Common myeloid progenitor, CD34-positive (primary cell): ENCODE results near the gene SCARF1.
A peak's percentile ranks its signal among the peaks of the same experiment; 100 is the strongest.
"Not testable (repeated sequence)": the region's sequence is repeated elsewhere in the genome, so short reads cannot be mapped to it uniquely, and the experiment has no call there.

Source experiments
- CTCF ChIA-PET: fragments of 350-600 bp; sonication (Branson Sonifier 250); formaldehyde crosslinking; loops from one replicate; lab custom pipeline; 2021; ENCODE audit warnings: antibody characterized with exemption; lab: Charles Lee
- POLR2A ChIA-PET: fragments of 350-600 bp; sonication (Branson Sonifier 250); formaldehyde crosslinking; loops from one replicate; lab custom pipeline; 2021; ENCODE audit warnings: antibody characterized with exemption; lab: Charles Lee
- DNase-seq, 3 donors: peaks; one replicate each; pipeline versions ENCODE4 v3.0.0 to v3.0.0-alpha.2; 2013
- H3K27ac ChIP-seq, 2 experiments: 1 replicate in 1 of 2; 2 replicates in 1 of 2; pipeline ENCODE4 v1.7.0; 2013; ENCODE audit warnings: inconsistent platforms in 2 of 2, low read length in 2 of 2, mild to moderate bottlenecking in 2 of 2, low read depth in 1 of 2, moderate library complexity in 1 of 2; ENCODE audit not compliant: severe bottlenecking in 2 of 2, insufficient read depth in 1 of 2, poor library complexity in 1 of 2
- H3K27me3 ChIP-seq, 5 experiments: replicated peaks in 2 of 5; 1 replicate in 3 of 5; 2 replicates in 2 of 5; pipeline versions ENCODE4 v1.6.1 to v1.7.0; 2013; ENCODE audit warnings: low read length in 4 of 5, mild to moderate bottlenecking in 2 of 5, moderate library complexity in 2 of 5, inconsistent platforms in 1 of 5; ENCODE audit not compliant: insufficient read depth in 5 of 5, control insufficient read depth in 4 of 5
- H3K36me3 ChIP-seq, 4 experiments: 1 replicate in 2 of 4; 2 replicates in 2 of 4; pipeline versions ENCODE4 v1.6.1 to v1.7.0; 2013; ENCODE audit warnings: low read length in 3 of 4, control low read depth in 1 of 4, mild to moderate bottlenecking in 1 of 4; ENCODE audit not compliant: control insufficient read depth in 4 of 4, insufficient read depth in 4 of 4
- H3K4me1 ChIP-seq, 4 experiments: 1 replicate in 3 of 4; 2 replicates in 1 of 4; pipeline versions ENCODE4 v1.6.1 to v1.7.1; 2013; ENCODE audit warnings: low read length in 3 of 4, mild to moderate bottlenecking in 3 of 4, control low read depth in 1 of 4, inconsistent platforms in 1 of 4, moderate library complexity in 1 of 4; ENCODE audit not compliant: control insufficient read depth in 4 of 4, insufficient read depth in 4 of 4; ENCODE audit errors: control extremely low read depth in 1 of 4
- H3K4me3 ChIP-seq, 7 experiments: 1 replicate in 4 of 7; 2 replicates in 3 of 7; pipeline versions ENCODE4 v1.5.1 to v1.7.0; 2013; ENCODE audit warnings: mild to moderate bottlenecking in 7 of 7, low read length in 6 of 7, moderate library complexity in 6 of 7, inconsistent platforms in 2 of 7, low read depth in 2 of 7, control low read depth in 1 of 7; ENCODE audit not compliant: insufficient read depth in 4 of 7, control insufficient read depth in 1 of 7; ENCODE audit errors: extremely low read depth in 1 of 7
- H3K9me3 ChIP-seq, 5 experiments: 1 replicate in 4 of 5; 2 replicates in 1 of 5; pipeline versions ENCODE4 v1.6.1 to v1.7.1; 2013; ENCODE audit warnings: low read length in 4 of 5, mild to moderate bottlenecking in 2 of 5, inconsistent platforms in 1 of 5, low read depth in 1 of 5, moderate library complexity in 1 of 5; ENCODE audit not compliant: control insufficient read depth in 4 of 5, insufficient read depth in 2 of 5; ENCODE audit errors: control extremely low read depth in 1 of 5
- WGBS: methylation state at CpG from one replicate; pipeline ENCODE4 v1.1.5; 2013; ENCODE audit not compliant: insufficient coverage; 5-methylcytosine and 5-hydroxymethylcytosine counted together

SCARF1 gene

DNA sequence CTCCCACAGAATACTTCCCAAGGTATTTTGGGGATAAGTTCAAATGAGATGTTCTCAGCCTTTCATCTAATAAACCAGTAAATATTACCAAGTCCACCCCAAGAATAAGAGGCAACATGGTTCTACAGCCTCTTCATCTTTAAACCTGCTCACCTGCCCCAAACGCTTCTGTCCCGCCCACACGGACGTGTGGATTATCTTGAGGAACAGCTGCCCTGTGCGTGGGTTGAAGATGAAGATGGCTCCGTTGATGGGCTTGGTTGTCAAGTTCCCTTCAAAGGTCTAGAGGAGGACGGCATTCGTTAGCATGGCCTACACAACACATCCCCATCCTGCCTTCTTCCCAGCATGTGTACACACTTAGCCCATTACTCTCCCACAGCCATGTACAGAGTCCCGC is 12.6 kb upstream of the SCARF1 start:
- no peak for DNase-seq
- WGBS: 100% methylated on average over 8 of the region's 9 CpGs
- POLR2A ChIA-PET: no interaction called here
- no peak overlapping the region for H3K27ac ChIP-seq
- H3K4me3 ChIP-seq: no peak overlapping the region
- no peaks in the 10 kb centered on the region for H3K27me3 ChIP-seq
- CTCF ChIA-PET: interaction anchor here (1.4 to 1.6 kb wide), 3 partner anchors 9 to 14 kb away, joined by 4 to 11 read pairs (median 11); no protein-coding TSS in a partner anchor
- no peaks in the 10 kb centered on the region for H3K9me3 ChIP-seq
- H3K4me1 ChIP-seq: no peaks in the 10 kb centered on the region
- H3K36me3 ChIP-seq: peaks cover 26 to 91% (median 78%) of the 10 kb centered on the region in 4 experiments

DNA sequence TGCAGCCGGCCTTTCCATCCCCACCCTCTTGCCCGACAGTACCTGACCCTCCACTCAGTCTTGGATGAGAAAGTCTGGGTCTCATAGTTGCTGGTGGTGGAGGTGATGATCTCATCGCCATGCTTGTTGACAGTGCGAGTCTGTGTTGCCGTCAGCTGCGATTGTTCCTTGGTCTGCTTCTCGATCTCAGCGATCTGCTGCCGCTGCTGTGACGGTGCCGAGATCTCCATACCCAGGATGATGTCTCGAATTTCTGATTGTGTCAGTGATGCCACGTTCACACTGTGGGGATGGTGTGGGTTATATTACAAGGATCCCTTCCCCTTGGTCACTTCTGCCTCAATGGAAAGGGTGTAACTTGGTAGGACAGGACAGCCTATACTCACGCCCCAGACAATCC is 8.2 kb upstream of the SCARF1 start:
- WGBS: 100% methylated on average over 7 of the region's 14 CpGs
- H3K4me3 ChIP-seq: no peak overlapping the region
- H3K36me3 ChIP-seq: peaks cover 15 to 81% (median 69%) of the 10 kb centered on the region in 4 experiments
- H3K4me1 ChIP-seq: peaks cover 0 to 14% (median 12%) of the 10 kb centered on the region in 4 experiments
- POLR2A ChIA-PET: no interaction called here
- no peak for DNase-seq
- CTCF ChIA-PET: interaction anchor here (0.7 kb wide), 1 partner anchor 15 kb away, joined by 3 read pairs; no protein-coding TSS in a partner anchor
- H3K9me3 ChIP-seq: no peaks in the 10 kb centered on the region
- no peak overlapping the region for H3K27ac ChIP-seq
- H3K27me3 ChIP-seq: no peaks in the 10 kb centered on the region

DNA sequence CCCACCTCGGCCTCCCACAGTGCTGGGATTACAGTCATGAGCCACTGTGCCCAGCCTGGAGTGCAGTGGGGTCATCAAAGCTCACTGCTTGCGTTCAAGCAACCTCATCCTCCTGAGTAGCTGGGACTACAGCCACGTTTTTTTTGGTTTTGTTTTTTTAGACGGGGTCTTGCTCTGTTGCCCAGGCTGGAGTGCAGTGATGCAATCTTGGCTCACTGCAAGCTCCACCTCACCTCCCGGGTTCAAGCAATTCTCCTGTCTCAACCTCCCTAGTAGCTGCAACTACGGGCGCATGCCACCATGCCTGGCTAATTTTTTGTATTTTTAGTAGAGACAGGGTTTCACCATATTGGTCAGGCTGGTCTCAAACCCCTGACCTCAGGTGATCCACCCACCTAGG is 7.3 kb upstream of the SCARF1 start:
- POLR2A ChIA-PET, DNase-seq, H3K9me3 ChIP-seq, H3K4me3 ChIP-seq, H3K27ac ChIP-seq, H3K27me3 ChIP-seq: not testable (repeated sequence)
- Histone ChIP-seq H3K36me3 (peaks cover 8 to 71% (median 60%) of the 10 kb centered on the region in 4 experiments), H3K4me1 (peaks cover 0 to 24% (median 22%) of the 10 kb centered on the region in 4 experiments)
- WGBS: 94% methylated on average over 7 of the region's 7 CpGs
- CTCF ChIA-PET: interaction anchor here (0.6 to 1.5 kb wide), 5 partner anchors 10 to 210 kb away, joined by 3 to 4 read pairs (median 4); no protein-coding TSS in a partner anchor

DNA sequence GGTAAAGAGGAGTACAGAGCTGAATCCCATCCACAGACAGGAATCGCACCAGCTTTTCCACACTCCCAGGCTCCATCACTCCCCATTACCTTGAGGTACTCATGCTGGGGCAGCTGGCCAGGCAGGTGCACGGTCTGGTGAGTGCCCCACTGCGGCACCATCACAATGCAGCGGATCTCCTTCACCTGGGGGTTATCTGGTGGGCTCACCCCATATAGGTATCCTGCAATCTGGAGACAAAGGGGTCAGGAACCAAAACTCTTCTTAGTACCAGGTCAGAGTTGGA is 6.0 kb upstream of the SCARF1 start:
- WGBS: 96% methylated on average over 4 of the region's 4 CpGs
- DNase-seq: no peak
- H3K27me3 ChIP-seq: no peaks in the 10 kb centered on the region
- H3K4me3 ChIP-seq: no peak overlapping the region
- peaks cover 0 to 36% (median 33%) of the 10 kb centered on the region in 4 experiments for H3K4me1 ChIP-seq
- peaks cover 8 to 60% (median 52%) of the 10 kb centered on the region in 4 experiments for H3K36me3 ChIP-seq
- H3K9me3 ChIP-seq: no peaks in the 10 kb centered on the region
- ChIA-PET CTCF (interaction anchor here (1.0 to 4.5 kb wide), 4 partner anchors 11 to 132 kb away, joined by 3 to 39 read pairs (median 7); no protein-coding TSS in a partner anchor), POLR2A (interaction anchor here (0.6 kb wide), 1 partner anchor 32 kb away, joined by 8 read pairs; no protein-coding TSS in a partner anchor)
- no peak overlapping the region for H3K27ac ChIP-seq

DNA sequence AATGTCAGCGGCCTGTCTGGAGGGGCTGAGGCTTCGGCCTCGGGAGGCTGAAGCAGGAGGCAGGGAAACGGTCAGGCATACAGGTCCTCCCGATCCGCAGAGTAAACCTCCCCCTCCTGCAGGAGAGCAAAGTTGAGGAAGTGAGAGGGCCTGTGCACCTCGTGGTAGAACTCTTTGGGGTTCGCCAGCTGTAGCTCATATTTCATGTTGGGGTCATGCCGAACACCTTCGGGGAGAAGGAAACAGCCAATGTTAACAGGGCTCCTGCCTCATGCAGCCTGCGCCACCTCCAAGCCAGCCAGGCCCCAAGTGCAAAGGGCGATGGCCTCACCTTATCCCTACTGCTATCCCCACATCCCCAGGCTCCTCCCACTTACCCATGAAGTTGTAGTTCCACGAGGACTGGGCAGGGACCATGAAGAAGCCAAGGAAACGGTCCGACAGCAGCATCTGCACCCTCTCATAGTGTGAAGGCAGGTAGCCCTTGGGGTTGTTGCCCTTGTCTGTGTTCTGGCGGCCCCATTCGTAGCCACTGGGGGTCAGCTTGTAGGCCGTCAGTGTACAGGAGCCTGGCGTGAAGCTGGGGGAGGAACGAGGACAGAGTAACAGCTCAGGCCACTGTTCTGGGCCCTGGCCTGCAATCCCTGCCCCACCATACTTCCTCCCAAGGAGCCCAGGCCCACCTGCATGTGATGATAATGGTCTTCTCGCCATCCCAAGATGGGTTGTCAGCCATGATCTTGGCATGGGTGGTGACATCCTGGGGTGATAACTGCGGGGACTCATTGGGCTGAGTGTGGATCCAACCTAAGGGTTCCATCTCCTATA is 5.4 kb upstream of the SCARF1 start:
- no peak for DNase-seq
- Histone ChIP-seq H3K4me1 (peaks cover 0 to 41% (median 38%) of the 10 kb centered on the region in 4 experiments), H3K9me3 (no peaks in the 10 kb centered on the region), H3K27me3 (no peaks in the 10 kb centered on the region), H3K4me3 (no peak overlapping the region), H3K36me3 (peaks cover 8 to 54% (median 47%) of the 10 kb centered on the region in 4 experiments), H3K27ac (peak overlapping the region in 1 of 2 experiments; percentile 73)
- WGBS: 90% methylated on average over 17 of the region's 22 CpGs
- CTCF ChIA-PET: interaction anchor here (1.0 to 5.3 kb wide), 4 partner anchors 12 to 77 kb away, joined by 3 to 49 read pairs (median 24); partner anchors contain the start of gene SLC43A2
- POLR2A ChIA-PET: no interaction called here

DNA sequence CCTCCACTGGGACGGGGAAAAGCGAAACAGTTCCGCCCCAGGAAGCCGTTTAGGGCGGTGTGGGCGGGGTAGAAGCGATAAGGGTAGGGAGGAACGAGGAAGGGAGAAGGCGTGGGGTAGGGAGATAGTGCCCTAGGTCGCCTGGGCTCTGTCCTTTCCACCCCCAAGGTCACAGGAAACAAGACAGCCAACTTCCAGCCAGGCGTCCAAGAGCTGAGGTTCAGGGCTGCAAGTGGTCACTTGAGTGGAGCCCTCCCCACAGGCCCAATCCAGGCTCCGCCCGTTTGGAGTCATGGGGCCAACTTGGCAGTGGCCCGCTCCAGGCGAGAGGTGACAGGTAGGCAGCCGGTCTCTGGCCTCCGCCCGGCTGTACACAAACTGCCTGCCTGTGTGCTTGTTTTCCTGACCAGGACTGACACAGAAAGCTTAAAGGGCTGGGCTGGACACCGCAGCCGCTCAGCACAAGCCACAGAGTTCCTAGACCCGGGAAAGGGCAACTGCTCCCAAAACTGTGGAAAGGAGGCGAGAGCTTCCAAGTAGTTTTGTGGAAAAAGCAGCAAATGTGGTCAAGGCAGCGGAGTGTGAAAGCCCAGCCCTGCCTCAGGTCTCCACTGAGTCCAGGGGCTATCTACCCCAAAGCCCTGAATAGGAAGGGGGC is 4.4 kb upstream of the SCARF1 start, which contains the start of gene RILP:
Gene RILP, minus strand, starts transcription at position 23 of the 658 bp plus-strand sequence. CDS start 62 bp downstream, outside the sequence.
- Histone ChIP-seq H3K36me3 (peaks cover 8 to 48% (median 41%) of the 10 kb centered on the region in 4 experiments), H3K4me3 (peak within 1 kb of the TSS; percentile 56 to 83 (median 68)), H3K4me1 (peaks cover 0 to 51% (median 48%) of the 10 kb centered on the region in 4 experiments), H3K27ac (peak within 1 kb of the TSS; percentile 50 to 73), H3K27me3 (no peaks in the 10 kb centered on the region), H3K9me3 (no peaks in the 10 kb centered on the region)
- peak; percentile 46 to 70 (median 59) for DNase-seq
- 64% methylated on average over 15 of the region's 23 CpGs for WGBS
- ChIA-PET POLR2A (interaction anchor here (1.1 to 1.9 kb wide), 4 partner anchors 21 to 179 kb away, joined by 3 to 5 read pairs (median 4); partner anchors contain the start of genes PRPF8, SLC43A2 and SMYD4), CTCF (interaction anchor here (0.7 to 5.3 kb wide), 11 partner anchors 9 to 89 kb away, joined by 3 to 49 read pairs (median 6); partner anchors contain the start of gene SLC43A2)
